ENCODE results near the gene INPP4A. TPM values are rescaled to one million over a fixed set of nuclear protein-coding genes. Genes with fewer than 3 reads are reported as not detected.

Gene INPP4A
- total and polyA plus RNA-seq, 2 donors (not counting 3 experiments of a cell fraction or from before 2014, with no cell fraction given), result 14.9 to 28.8 TPM

GRCh38 chr2:98563394-98563793 lies 118.7 kb downstream of the INPP4A start:
- no peak for TF ChIP-seq EZH2 (IDR thresholded peaks at IDR 0.05; ENCODE audit: borderline replicate concordance, low read depth, low read length, severe bottlenecking)
- no peak for TF ChIP-seq POLR2AphosphoS5 (IDR thresholded peaks at IDR 0.05; ENCODE audit: insufficient read depth, low read depth, low read length)
- no peak for TF ChIP-seq POLR2A (IDR thresholded peaks at IDR 0.05; ENCODE audit: low read depth, low read length)
- TF ChIP-seq MAX (IDR thresholded peaks at IDR 0.05; ENCODE audit: insufficient read depth, insufficient read length), result no peak
- no peak for TF ChIP-seq MYC (IDR thresholded peaks at IDR 0.05; ENCODE audit: low read depth, low read length)
- no peak for TF ChIP-seq GATA2 (IDR thresholded peaks at IDR 0.05; ENCODE audit: insufficient read depth, insufficient read length, low read depth, low read length)
- Histone ChIP-seq H3K4me2 (ENCODE audit: insufficient read depth, low read length) (no peak overlapping the region), H3K79me2 (ENCODE audit: control insufficient read depth, insufficient read depth, low read length) (no peaks in the 10 kb centered on the region), H4K20me1 (replicated peaks; ENCODE audit: control insufficient read depth, extremely low read depth, insufficient read depth, low read length) (no peaks in the 10 kb centered on the region), H2AFZ (ENCODE audit: low read depth, low read length) (no peak overlapping the region), H3K9ac (replicated peaks; ENCODE audit: extremely low read depth, insufficient read depth, low read length) (no peak overlapping the region), H3K36me3 (ENCODE audit: control insufficient read depth in 2 of 2, extremely low read depth in 1 of 2, insufficient read depth in 2 of 2, low read length in 2 of 2) (peaks cover 0 to 27% of the 10 kb centered on the region in 2 experiments), H3K4me3 (replicated peaks in 1 of 3; ENCODE audit: insufficient read depth in 1 of 3, low read depth in 1 of 3, low read length in 3 of 3) (no peak overlapping the region), H3K27ac (ENCODE audit: insufficient read depth, low read depth, low read length) (no peak overlapping the region), H3K27me3 (ENCODE audit: control insufficient read depth in 2 of 2, insufficient read depth in 2 of 2, low read length in 2 of 2) (no peaks in the 10 kb centered on the region), H3K9me3 (replicated peaks; ENCODE audit: control insufficient read depth, insufficient read depth, low read length) (no peaks in the 10 kb centered on the region), H3K9me1 (replicated peaks; ENCODE audit: control insufficient read depth, extremely low read depth, insufficient read depth, low read length) (no peaks in the 10 kb centered on the region), H3K4me1 (ENCODE audit: control insufficient read depth, extremely low read depth, insufficient read depth, low read length) (no peaks in the 10 kb centered on the region)
- DNase-seq (ENCODE audit: low read depth, low spot score) (no peak), FAIRE-seq (no peak)
- BruUV-seq (replicated peaks), result no TSS peak
- ChIA-PET POLR2A (no interaction called here), CTCF (interaction anchor here (1.8 kb wide), 1 partner anchor 10 kb away, joined by 4 read pairs; no protein-coding TSS in a partner anchor)
- intact Hi-C loops (cut with micrococcal nuclease) (no loop called here), dilution Hi-C loops (cut with MboI; ENCODE audit: extremely low pct_ligation_motif_present, low sequenced_read_pairs) (no loop called here)

- DNase-seq (ENCODE audit: low read depth, low spot score) (no peak), FAIRE-seq (no peak)
- H3K9me3 ChIP-seq (replicated peaks; ENCODE audit: control insufficient read depth, insufficient read depth, low read length), result no peaks in the 10 kb centered on the region
- intact Hi-C loops (cut with micrococcal nuclease) (no loop called here), dilution Hi-C loops (cut with MboI; ENCODE audit: extremely low pct_ligation_motif_present, low sequenced_read_pairs) (no loop called here)
- no peak overlapping the region for H3K9ac ChIP-seq (replicated peaks; ENCODE audit: extremely low read depth, insufficient read depth, low read length)
- no TSS peak for BruUV-seq (replicated peaks)
- H3K27ac ChIP-seq (ENCODE audit: insufficient read depth, low read depth, low read length), result no peak overlapping the region
- TF ChIP-seq MYC (IDR thresholded peaks at IDR 0.05; ENCODE audit: low read depth, low read length) (no peak), FOS (IDR thresholded peaks at IDR 0.05; ENCODE audit: borderline replicate concordance, insufficient read depth, low read length) (no peak), POLR2A (IDR thresholded peaks at IDR 0.05; ENCODE audit: low read depth, low read length) (no peak), JUN (IDR thresholded peaks at IDR 0.05; ENCODE audit: borderline replicate concordance, insufficient read depth, insufficient read length, low read depth) (no peak), POLR2AphosphoS5 (IDR thresholded peaks at IDR 0.05; ENCODE audit: insufficient read depth, low read depth, low read length) (no peak), CTCF (IDR thresholded peaks at IDR 0.05; ENCODE audit: extremely low read depth in 1 of 2, insufficient read depth in 1 of 2, low read depth in 1 of 2, low read length in 2 of 2) (no peak), GATA2 (IDR thresholded peaks at IDR 0.05; ENCODE audit: insufficient read depth, insufficient read length, low read depth, low read length) (no peak), EZH2 (IDR thresholded peaks at IDR 0.05; ENCODE audit: borderline replicate concordance, low read depth, low read length, severe bottlenecking) (no peak), MAX (IDR thresholded peaks at IDR 0.05; ENCODE audit: insufficient read depth, insufficient read length) (no peak)
- no peak overlapping the region for H2AFZ ChIP-seq (ENCODE audit: low read depth, low read length)
- POLR2A ChIA-PET, result no interaction called here
- H3K4me2 ChIP-seq (ENCODE audit: insufficient read depth, low read length), result no peak overlapping the region
- no peaks in the 10 kb centered on the region for H3K27me3 ChIP-seq (ENCODE audit: control insufficient read depth in 2 of 2, insufficient read depth in 2 of 2, low read length in 2 of 2)
- no peaks in the 10 kb centered on the region for H3K4me1 ChIP-seq (ENCODE audit: control insufficient read depth, extremely low read depth, insufficient read depth, low read length)
- CTCF ChIA-PET, result interaction anchor here (0.9 kb wide), 1 partner anchor 50 kb away, joined by 4 read pairs; no protein-coding TSS in a partner anchor
- H3K36me3 ChIP-seq (ENCODE audit: control insufficient read depth in 2 of 2, extremely low read depth in 1 of 2, insufficient read depth in 2 of 2, low read length in 2 of 2), result peaks cover 4 to 24% of the 10 kb centered on the region in 2 experiments
- H4K20me1 ChIP-seq (replicated peaks; ENCODE audit: control insufficient read depth, extremely low read depth, insufficient read depth, low read length), result no peaks in the 10 kb centered on the region
- no peak overlapping the region for H3K4me3 ChIP-seq (replicated peaks in 1 of 3; ENCODE audit: insufficient read depth in 1 of 3, low read depth in 1 of 3, low read length in 3 of 3)
- no peaks in the 10 kb centered on the region for H3K79me2 ChIP-seq (ENCODE audit: control insufficient read depth, insufficient read depth, low read length)
- H3K9me1 ChIP-seq (replicated peaks; ENCODE audit: control insufficient read depth, extremely low read depth, insufficient read depth, low read length), result no peaks in the 10 kb centered on the region
Measured at GRCh38 chr2:98564541-98565132, 120.0 kb downstream of the INPP4A start.

All from endothelial cell of umbilical vein (primary cell).